ENCODE data around the gene MPHOSPH8. TPM values are rescaled to one million over a fixed set of nuclear protein-coding genes. Genes with fewer than 3 reads are reported as not detected.
"Not testable (repeated sequence)": the region's sequence is repeated elsewhere in the genome, so short reads cannot be mapped to it uniquely, and the experiment has no call there.

MPHOSPH8 gene
- polyA plus RNA-seq, 4 donors: 50.3 to 69.2 (median 61.1) TPM

DNA sequence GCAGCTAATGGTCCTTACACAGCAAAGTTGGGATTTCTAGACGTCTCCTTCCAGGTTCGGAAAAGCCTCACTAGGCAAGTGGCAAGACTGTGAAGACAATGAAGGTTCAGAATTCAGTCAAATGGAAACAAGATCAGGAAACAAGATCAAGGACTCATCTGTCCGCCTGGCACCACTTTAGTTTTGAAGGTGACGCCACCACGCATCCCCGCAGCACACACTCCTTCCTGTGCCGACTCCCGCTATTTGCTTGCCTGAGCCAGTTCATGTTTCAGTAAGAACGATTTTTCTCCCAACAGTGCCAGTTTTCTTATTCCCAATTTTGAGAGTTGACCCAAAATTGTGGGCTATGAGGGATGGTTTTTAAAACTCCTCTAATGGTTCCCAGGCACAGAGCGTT lies 41.4 kb downstream of the MPHOSPH8 start:
- DNase-seq (ENCODE audit: low read depth in 4 of 4, low spot score in 3 of 4): no peak

DNA sequence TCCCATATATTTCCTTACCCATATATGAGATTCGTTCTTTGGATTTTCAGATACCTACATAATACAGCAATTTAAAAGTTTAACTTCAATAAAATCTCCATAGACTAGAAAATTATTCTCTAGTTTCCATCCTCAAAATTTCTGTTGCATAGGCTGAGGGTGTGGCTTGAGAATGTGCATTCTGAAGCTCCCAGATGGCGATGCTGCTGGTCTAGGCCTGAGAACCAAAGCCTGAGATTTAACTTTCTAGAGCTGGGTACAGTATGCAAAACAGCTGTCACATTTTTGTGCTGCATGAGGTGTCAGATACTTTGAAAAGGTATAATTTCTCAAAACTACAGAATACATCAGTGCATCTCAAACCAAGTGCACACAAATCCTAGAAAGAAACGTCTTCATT lies 42.7 kb downstream of the MPHOSPH8 start:
- no peak for DNase-seq (ENCODE audit: low read depth in 4 of 4, low spot score in 3 of 4)

DNA sequence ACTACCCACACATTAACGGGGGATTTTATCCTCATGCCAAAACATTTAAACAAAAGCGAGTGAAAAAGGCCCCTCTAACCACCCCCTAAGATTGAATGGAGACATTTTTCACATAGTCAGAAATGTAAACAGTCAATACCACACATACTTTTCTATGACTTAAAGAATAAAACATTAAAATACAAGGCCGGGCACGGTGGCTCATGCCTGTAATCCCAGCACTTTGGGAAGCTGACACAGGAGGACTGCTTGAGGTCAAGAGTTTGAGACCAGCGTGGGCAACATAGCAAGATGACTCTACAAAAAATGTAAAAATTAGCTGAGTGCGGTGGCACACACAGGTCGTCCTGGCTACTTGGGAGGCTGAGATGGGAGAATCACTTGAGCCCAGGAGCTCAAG lies 47.3 kb downstream of the MPHOSPH8 start:
- DNase-seq (ENCODE audit: low read depth in 4 of 4, low spot score in 3 of 4): no peak

GRCh38 chr13:19681517-19681916 lies 48.1 kb downstream of the MPHOSPH8 start:
- no peak for DNase-seq (ENCODE audit: low read depth in 4 of 4, low spot score in 3 of 4)

DNA sequence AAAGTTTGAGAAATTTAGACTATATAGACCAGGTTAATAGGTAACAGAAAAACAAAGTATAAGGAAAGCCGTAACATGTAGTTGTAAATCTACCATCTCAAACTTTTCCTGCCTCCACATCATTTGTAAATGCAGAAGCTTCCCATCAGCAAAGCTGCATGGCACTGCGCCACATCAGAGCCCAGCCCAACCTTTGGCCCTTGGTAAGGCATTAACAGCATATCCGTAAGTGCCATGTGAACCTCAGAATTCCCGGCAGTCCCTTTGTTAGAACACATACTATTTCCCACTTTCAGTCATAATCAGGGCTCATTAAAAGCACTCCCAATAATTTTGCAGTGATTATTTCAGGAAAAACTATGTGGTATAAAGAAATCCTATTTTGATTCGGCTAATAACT lies 51.6 kb downstream of the MPHOSPH8 start:
- DNase-seq (ENCODE audit: low read depth in 4 of 4, low spot score in 3 of 4): peak in 3 of 4 donors; percentile 7 to 20 (median 12)

- no peak for DNase-seq (ENCODE audit: low read depth in 4 of 4, low spot score in 3 of 4)
These were observed 52.0 kb downstream of the MPHOSPH8 start for GRCh38 chr13:19685437-19685836.

GRCh38 chr13:19691447-19691846 lies 58.0 kb downstream of the MPHOSPH8 start:
- not testable (repeated sequence) for DNase-seq (ENCODE audit: low read depth in 4 of 4, low spot score in 3 of 4)

- no peak for DNase-seq (ENCODE audit: low read depth in 4 of 4, low spot score in 3 of 4)
These were observed 62.0 kb downstream of the MPHOSPH8 start for GRCh38 chr13:19695428-19695827.

DNA sequence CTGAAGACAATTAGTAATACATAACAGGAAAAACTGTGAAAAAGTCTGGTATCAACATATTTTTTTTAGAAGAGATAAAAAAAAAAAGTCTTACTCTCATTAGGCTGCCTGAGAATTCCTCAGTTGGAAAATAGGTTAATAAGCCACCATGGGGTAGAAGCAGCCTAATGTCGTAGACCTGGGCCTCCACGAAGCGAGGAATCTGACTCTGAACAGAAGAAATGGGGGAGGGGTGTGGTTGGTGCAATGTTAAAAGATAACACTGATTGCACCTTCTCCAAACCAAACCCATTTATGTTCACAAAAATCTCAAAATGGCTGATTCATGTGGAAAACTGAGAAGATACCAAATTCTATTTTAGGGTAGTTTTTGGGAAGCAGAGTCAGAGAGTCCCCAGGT lies 62.4 kb downstream of the MPHOSPH8 start:
- peak in 1 of 4 donors; percentile 5 for DNase-seq (ENCODE audit: low read depth in 4 of 4, low spot score in 3 of 4)

- DNase-seq (ENCODE audit: low read depth in 4 of 4, low spot score in 3 of 4): not testable (repeated sequence)
These were observed 67.5 kb downstream of the MPHOSPH8 start for GRCh38 chr13:19700963-19701362.

DNA sequence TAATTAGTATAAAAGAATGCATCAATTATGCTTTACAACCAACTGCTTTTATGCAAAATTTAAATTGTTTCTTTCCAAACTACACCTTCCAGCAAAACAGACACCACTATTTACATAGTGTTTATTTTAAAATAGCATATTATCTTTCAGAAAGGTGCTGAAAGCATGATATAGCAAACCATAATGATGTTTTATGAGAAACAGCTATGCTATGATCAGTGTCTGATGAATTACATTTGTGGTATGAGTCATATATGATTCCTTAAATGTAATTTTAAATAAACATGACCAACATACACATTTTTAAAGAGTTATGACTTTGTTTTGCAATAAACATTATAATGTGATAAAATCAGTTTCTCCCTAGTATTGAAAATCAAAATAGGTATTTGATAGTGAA lies 68.2 kb downstream of the MPHOSPH8 start:
- not testable (repeated sequence) for DNase-seq (ENCODE audit: low read depth in 4 of 4, low spot score in 3 of 4)

- not testable (repeated sequence) for DNase-seq (ENCODE audit: low read depth in 4 of 4, low spot score in 3 of 4)
These were observed 70.8 kb downstream of the MPHOSPH8 start for GRCh38 chr13:19704256-19704655.

DNA sequence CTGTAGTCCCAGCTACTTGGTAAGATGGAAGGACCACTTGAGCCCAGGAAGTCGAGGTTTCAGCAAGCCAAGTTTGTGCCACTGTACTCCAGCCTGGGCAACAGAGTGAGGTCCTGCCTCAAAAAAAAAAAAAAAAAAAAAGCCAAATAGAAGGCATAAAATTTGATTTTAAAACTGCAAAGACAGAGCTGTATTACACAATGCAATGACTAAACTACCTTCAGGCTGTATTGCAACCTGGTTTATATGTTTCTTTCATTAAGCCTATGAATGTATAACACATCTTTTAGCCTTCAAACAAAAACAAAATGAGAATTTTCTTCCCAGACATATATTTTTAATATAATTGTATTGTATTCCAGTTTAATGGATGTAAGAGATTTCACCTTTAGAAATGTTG lies 75.6 kb downstream of the MPHOSPH8 start:
- not testable (repeated sequence) for DNase-seq (ENCODE audit: low read depth in 4 of 4, low spot score in 3 of 4)

- not testable (repeated sequence) for DNase-seq (ENCODE audit: low read depth in 4 of 4, low spot score in 3 of 4)
These were observed 76.3 kb downstream of the MPHOSPH8 start for GRCh38 chr13:19709782-19710181.

DNA sequence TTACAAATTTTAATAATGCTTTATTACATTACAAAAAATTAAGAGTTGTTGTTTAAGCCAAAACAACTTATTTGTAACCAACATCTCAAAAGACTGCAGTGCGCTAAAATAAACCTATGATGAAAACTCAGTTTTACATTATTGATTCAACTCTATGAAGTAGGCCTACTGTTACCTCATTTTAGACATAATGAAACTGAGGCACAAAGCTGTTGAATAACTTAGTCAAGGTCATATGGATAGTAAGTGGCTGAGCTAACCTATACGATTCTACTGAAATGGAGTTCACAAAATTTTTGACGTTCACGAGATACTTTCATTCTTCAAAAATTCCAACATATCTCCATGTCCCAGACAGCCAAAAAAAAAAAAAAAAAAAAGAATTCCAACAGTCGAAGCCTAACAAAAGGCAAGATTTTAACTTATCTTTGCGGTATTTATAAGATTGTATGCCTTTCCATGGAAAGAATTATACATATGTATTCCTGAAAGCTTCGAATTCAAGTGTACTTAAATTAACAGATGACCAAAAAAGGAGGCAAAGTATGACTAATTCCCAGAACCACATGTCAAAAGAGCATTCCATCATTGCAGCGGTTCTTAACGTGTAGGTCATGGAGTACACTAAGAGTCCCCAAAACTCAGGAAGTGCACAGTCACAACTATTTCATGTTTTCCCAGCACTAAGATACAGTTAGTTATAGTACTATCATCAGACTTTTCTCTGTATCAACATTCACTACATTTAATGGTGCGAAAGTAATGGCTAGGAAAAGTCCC lies 79.9 kb downstream of the MPHOSPH8 start:
- no peak for DNase-seq (ENCODE audit: low read depth in 4 of 4, low spot score in 3 of 4)

GRCh38 chr13:19720039-19720438 lies 86.6 kb downstream of the MPHOSPH8 start:
- DNase-seq (ENCODE audit: low read depth in 4 of 4, low spot score in 3 of 4): no peak

Other genes with a start within 250 kb of the MPHOSPH8 start
- under 1 TPM; 0.16 to 0.44 (median 0.27) TPM for gene TPTE2, start 72.1 kb upstream of the MPHOSPH8 start, polyA plus RNA-seq (ENCODE audit: insufficient read length in 4 of 4)
- 10 to 100 TPM; 75.5 to 86.6 (median 84.5) TPM for gene PSPC1, start 149.3 kb downstream of the MPHOSPH8 start, polyA plus RNA-seq (ENCODE audit: insufficient read length in 4 of 4)
- gene ZMYM5, start 230.0 kb downstream of the MPHOSPH8 start, polyA plus RNA-seq (ENCODE audit: insufficient read length in 4 of 4): 10 to 100 TPM; 20.1 to 27.3 (median 23.5) TPM

Measured in right renal pelvis (tissue), 4 donors.